Amniotic epithelial cell (primary cell): ENCODE measurements around the gene C7orf33.
A peak's percentile ranks its signal among the peaks of the same experiment; 100 is the strongest.

Source experiments
- DNase-seq: peaks from one replicate; pipeline ENCODE4 v3.0.0-alpha.2; 2010; ENCODE audit warnings: low read depth

C7orf33 gene

GRCh38 chr7:148626828-148627227 is 36.3 kb downstream of the C7orf33 start:
- no peak for DNase-seq

DNA sequence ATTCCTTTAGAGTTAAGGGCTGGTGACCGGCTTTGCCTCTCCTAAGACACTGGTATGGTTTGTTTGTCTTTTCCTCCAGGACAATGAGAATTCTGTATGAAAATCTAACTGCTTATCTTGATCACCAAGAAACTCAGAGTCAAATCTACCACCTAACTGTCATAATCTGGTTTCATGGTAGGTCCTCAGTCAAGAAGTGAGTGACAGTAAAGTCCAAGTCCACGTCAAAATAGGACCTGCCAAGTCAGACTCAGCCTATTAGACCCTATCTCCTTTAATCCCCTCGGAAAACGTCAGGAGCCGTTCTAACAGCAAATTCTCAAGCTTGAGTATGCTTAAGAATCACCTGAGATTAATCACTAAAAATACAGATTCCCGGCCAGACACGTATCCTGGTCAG is 37.4 kb downstream of the C7orf33 start:
- no peak for DNase-seq

- no peak for DNase-seq
These were observed 39.5 kb downstream of the C7orf33 start for GRCh38 chr7:148630078-148630477.

- DNase-seq = no peak
These were observed 43.2 kb downstream of the C7orf33 start for GRCh38 chr7:148633761-148634160.

GRCh38 chr7:148637094-148637493 is 46.5 kb downstream of the C7orf33 start:
- no peak for DNase-seq

- no peak for DNase-seq
These were observed 55.3 kb downstream of the C7orf33 start for GRCh38 chr7:148645898-148646297.

DNA sequence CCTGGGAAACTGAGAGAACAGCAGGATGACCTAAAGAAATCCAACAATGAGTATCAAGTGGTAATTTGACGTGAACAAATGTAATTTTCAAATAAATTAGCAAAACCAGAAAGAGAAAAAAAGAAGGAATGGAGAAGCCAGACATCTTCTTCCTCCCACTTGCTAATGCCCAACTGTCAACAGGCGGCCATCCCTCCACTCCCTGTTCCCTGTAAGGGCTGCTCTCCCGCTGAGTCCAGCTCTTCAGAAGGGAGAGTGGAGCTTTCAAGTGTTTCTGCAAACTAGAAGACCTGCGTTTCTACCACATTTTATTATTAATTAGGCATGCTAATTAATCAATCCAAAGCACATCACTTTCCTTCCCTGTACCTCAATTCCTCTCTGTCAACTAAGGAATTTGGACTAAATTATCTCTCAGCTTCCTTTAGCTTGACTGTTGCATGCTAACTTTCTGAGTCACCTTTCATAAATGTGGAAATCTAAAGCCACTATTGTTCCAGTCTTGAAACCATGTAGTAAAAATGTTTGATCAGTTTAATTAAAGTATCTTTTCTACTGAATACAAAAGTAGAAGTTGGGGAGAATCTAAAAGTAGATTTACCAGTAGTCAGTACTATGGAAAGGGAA is 59.8 kb downstream of the C7orf33 start:
- peak; percentile 70 for DNase-seq

GRCh38 chr7:148652773-148653172 is 62.2 kb downstream of the C7orf33 start:
- DNase-seq = no peak

GRCh38 chr7:148657929-148658328 is 67.4 kb downstream of the C7orf33 start:
- DNase-seq = no peak

DNA sequence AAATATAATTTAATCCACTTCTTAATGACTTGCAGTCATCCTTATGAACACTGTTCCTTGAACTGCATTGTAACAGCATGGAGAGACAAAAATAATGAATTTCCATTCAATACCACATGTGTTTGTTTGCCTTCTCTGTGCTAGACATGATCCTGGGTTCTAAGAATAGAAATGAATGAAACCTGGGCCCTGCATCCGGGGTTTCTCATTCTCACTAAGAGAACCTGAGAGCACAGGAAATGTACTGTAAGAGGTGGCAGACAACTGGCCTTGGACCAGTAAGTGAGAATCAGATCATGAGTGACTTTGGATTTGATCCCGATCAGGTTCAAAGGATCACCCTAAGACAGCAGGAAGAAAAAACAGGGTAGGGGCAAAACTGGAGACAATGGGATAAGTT is 70.9 kb downstream of the C7orf33 start:
- no peak for DNase-seq

DNA sequence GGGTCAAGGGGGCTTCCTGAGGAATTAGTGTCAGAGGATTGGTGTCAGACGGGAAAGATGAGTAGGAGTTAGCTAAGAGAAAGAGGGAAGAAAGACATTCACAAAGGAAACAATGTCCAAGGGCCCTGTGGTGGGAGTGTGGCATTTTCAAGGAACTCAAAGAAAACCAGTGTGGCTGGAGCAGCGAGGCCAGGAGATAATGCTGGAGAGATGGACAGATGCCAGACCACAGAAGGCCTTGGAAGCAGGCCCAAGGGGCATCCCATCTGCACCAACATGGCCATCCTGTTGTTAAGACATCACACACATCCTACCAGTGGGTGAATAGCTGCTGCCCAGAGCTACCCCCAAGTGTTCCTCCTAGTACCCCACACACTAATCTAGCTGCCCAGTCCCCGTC is 72.1 kb downstream of the C7orf33 start:
- peak; percentile 41 for DNase-seq

DNA sequence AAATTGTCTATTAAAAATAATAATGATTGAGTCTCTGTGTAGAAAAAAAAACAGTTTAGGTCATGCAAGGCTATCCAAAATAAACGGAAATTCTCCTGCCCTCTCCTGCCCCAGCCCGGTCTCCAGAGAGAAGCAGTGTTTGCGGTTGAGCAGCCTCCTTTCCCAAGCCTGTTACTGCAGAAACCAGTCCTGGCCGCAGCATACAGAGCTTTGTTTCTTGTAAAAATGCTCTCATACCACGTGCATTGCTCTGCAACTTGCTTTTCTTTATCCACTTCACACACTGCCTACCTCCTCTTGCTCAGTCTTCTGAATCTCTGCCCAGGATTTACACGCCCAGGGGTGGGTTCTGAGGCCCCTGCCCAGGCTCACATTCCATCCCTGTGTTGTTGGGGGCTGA is 73.8 kb downstream of the C7orf33 start:
- DNase-seq = peak; percentile 34

GRCh38 chr7:148665221-148665620 is 74.7 kb downstream of the C7orf33 start:
- DNase-seq = no peak
